H1 (cell line): Measurements from ENCODE around the gene ABCG1. TPM values are rescaled to one million over a fixed set of nuclear protein-coding genes. Genes with fewer than 3 reads are reported as not detected.

ENCODE experiments used
- CTCF ChIA-PET: fragments of 300-600 bp; sonication (Branson Sonifier 250); formaldehyde crosslinking; loops from one replicate; lab custom pipeline; 2021; ENCODE audit not compliant: partially characterized antibody; lab: Charles Lee
- POLR2A ChIA-PET: fragments of 300-600 bp; sonication (Branson Sonifier 250); formaldehyde crosslinking; loops from one replicate; lab custom pipeline; 2021; ENCODE audit warnings: inconsistent platforms; ENCODE audit not compliant: partially characterized antibody; lab: Charles Lee
- DNase-seq, 2 experiments: peaks; one replicate each; pipeline versions ENCODE4 v3.0.0 to v3.0.0-alpha.2; 2010 to 2022; ENCODE audit warnings: low spot score in 2 of 2, low read depth in 1 of 2, mixed read lengths in 1 of 2
- FAIRE-seq: peaks from 2 replicates; lab custom pipeline; 2011; peaks lifted over from hg19 to GRCh38; lab: Jason Lieb, UNC
- H2AFZ ChIP-seq: 2 replicates; pipeline ENCODE4 v1.8.1; 2012; ENCODE audit warnings: low read length, inconsistent platforms
- H2AK5ac ChIP-seq: 2 replicates; pipeline ENCODE4 v1.6.1; 2013; ENCODE audit warnings: low read depth, low read length
- H2BK120ac ChIP-seq: replicated peaks from 2 replicates; pipeline ENCODE3; 2013; ENCODE audit warnings: low read depth, low read length, inconsistent platforms
- H2BK12ac ChIP-seq: 2 replicates; pipeline ENCODE4 v1.6.1; 2013; ENCODE audit warnings: low read depth, low read length
- H2BK15ac ChIP-seq: 2 replicates; pipeline ENCODE4 v1.6.1; 2013; ENCODE audit warnings: low read length
- H2BK20ac ChIP-seq: 2 replicates; pipeline ENCODE4 v1.6.1; 2013; ENCODE audit warnings: low read length
- H2BK5ac ChIP-seq: 2 replicates; pipeline ENCODE4 v1.6.1; 2013; ENCODE audit warnings: low read depth, low read length
- H3K14ac ChIP-seq: 2 replicates; pipeline ENCODE4 v1.6.1; 2013; ENCODE audit warnings: inconsistent platforms; ENCODE audit not compliant: insufficient read length
- H3K18ac ChIP-seq: 2 replicates; pipeline ENCODE4 v1.6.1; 2013; ENCODE audit warnings: low read length; ENCODE audit errors: extremely low read depth
- H3K23ac ChIP-seq: 2 replicates; pipeline ENCODE4 v1.6.1; 2013; ENCODE audit warnings: inconsistent platforms; ENCODE audit not compliant: insufficient read length
- H3K23me2 ChIP-seq: 2 replicates; pipeline ENCODE4 v1.6.1; 2013; ENCODE audit warnings: low read depth, low read length
- H3K27ac ChIP-seq: 2 replicates; pipeline ENCODE4 v1.6.1; 2011; ENCODE audit warnings: low read depth, low read length, inconsistent platforms
- H3K27me3 ChIP-seq, 4 experiments: replicated peaks in 1 of 4; 1 replicate in 1 of 4; 2 replicates in 3 of 4; pipeline versions ENCODE4 v1.6.1 to v1.8.1; 2011 to 2013; ENCODE audit warnings: low read length in 3 of 4, mild to moderate bottlenecking in 3 of 4, inconsistent platforms in 2 of 4, mixed read lengths in 2 of 4, moderate library complexity in 1 of 4; ENCODE audit not compliant: control insufficient read depth in 3 of 4, insufficient read depth in 3 of 4; ENCODE audit errors: extremely low read depth in 1 of 4
- H3K36me3 ChIP-seq, 4 experiments: 2 replicates each; pipeline versions ENCODE4 v1.6.1 to v1.8.1; 2011 to 2013; ENCODE audit warnings: mild to moderate bottlenecking in 4 of 4, low read length in 3 of 4, moderate library complexity in 2 of 4, control low read depth in 1 of 4, inconsistent platforms in 1 of 4; ENCODE audit not compliant: insufficient read depth in 4 of 4, control insufficient read depth in 2 of 4
- H3K4ac ChIP-seq: replicated peaks from 2 replicates; pipeline ENCODE3; 2013; ENCODE audit warnings: low read length, low read depth, mixed read lengths, inconsistent platforms; ENCODE audit not compliant: insufficient read length
- H3K4me1 ChIP-seq, 4 experiments: replicated peaks in 1 of 4; 1 replicate in 1 of 4; 2 replicates in 3 of 4; pipeline versions ENCODE4 v1.6.1 to v1.8.1; 2011 to 2013; ENCODE audit warnings: low read length in 3 of 4, inconsistent platforms in 2 of 4, mixed read lengths in 1 of 4; ENCODE audit not compliant: insufficient read depth in 4 of 4, control insufficient read depth in 3 of 4
- H3K4me2 ChIP-seq, 2 experiments: 2 replicates each; pipeline versions ENCODE4 v1.6.1 to v1.8.1; 2011 to 2013; ENCODE audit warnings: low read depth in 2 of 2, low read length in 2 of 2, control low read depth in 1 of 2, inconsistent platforms in 1 of 2, mild to moderate bottlenecking in 1 of 2; ENCODE audit not compliant: insufficient read depth in 1 of 2
- H3K4me3 ChIP-seq, 4 experiments: fragments of 200-600, 300-600 bp in 1 of 4; sonication (generic), shearing (Covaris generic), sonication (Bioruptor Twin) in 1 of 4; 2 replicates each; pipeline versions ENCODE4 v1.5.1 to v1.8.1; 2011 to 2016; ENCODE audit warnings: low read length in 4 of 4, low read depth in 3 of 4, control low read depth in 2 of 4, inconsistent platforms in 2 of 4, mild to moderate bottlenecking in 2 of 4, mixed read lengths in 1 of 4, moderate library complexity in 1 of 4; ENCODE audit not compliant: insufficient read depth in 2 of 4; ENCODE audit errors: extremely low read depth in 1 of 4
- H3K56ac ChIP-seq: replicated peaks from 2 replicates; pipeline ENCODE3; 2013; ENCODE audit warnings: low read depth, mild to moderate bottlenecking, mixed read lengths, low read length, inconsistent platforms; ENCODE audit not compliant: insufficient read length
- H3K79me1 ChIP-seq: 2 replicates; pipeline ENCODE4 v1.6.1; 2013; ENCODE audit warnings: low read depth, low read length, control low read depth
- H3K79me2 ChIP-seq, 2 experiments: 2 replicates each; pipeline versions ENCODE4 v1.6.1 to v1.8.1; 2012 to 2013; ENCODE audit warnings: low read length in 2 of 2, mild to moderate bottlenecking in 2 of 2, inconsistent platforms in 1 of 2; ENCODE audit not compliant: insufficient read depth in 2 of 2, control insufficient read depth in 1 of 2
- H3K9ac ChIP-seq, 4 experiments: replicated peaks in 1 of 4; 1 replicate in 1 of 4; 2 replicates in 3 of 4; pipeline versions ENCODE4 v1.6.1 to v1.8.1; 2011 to 2013; ENCODE audit warnings: low read depth in 3 of 4, low read length in 3 of 4, control low read depth in 2 of 4, mild to moderate bottlenecking in 2 of 4, moderate library complexity in 2 of 4, inconsistent platforms in 1 of 4; ENCODE audit errors: extremely low read depth in 1 of 4
- H3K9me3 ChIP-seq, 2 experiments: 2 replicates each; pipeline versions ENCODE4 v1.6.1 to v1.8.1; 2012 to 2013; ENCODE audit warnings: mild to moderate bottlenecking in 2 of 2, moderate library complexity in 2 of 2, control low read depth in 1 of 2, inconsistent platforms in 1 of 2, low read depth in 1 of 2, low read length in 1 of 2, mixed read lengths in 1 of 2; ENCODE audit not compliant: insufficient read depth in 2 of 2
- H4K20me1 ChIP-seq, 2 experiments: replicated peaks in 1 of 2; 2 replicates each; pipeline versions ENCODE3 to v1.8.1; 2011 to 2013; ENCODE audit warnings: inconsistent platforms in 2 of 2, low read length in 2 of 2, mild to moderate bottlenecking in 1 of 2; ENCODE audit not compliant: insufficient read depth in 2 of 2, control insufficient read depth in 1 of 2
- H4K5ac ChIP-seq: 2 replicates; pipeline ENCODE4 v1.6.1; 2013; ENCODE audit warnings: low read length, low read depth, mixed read lengths, inconsistent platforms; ENCODE audit not compliant: insufficient read length
- H4K8ac ChIP-seq: 2 replicates; pipeline ENCODE4 v1.8.0; 2013; ENCODE audit warnings: mild to moderate bottlenecking, moderate library complexity, low read length, inconsistent platforms; ENCODE audit not compliant: insufficient read depth; ENCODE audit errors: extremely low read depth
- H4K91ac ChIP-seq: replicated peaks from 2 replicates; pipeline ENCODE3; 2013; ENCODE audit warnings: low read length, mixed read lengths, inconsistent platforms; ENCODE audit not compliant: insufficient read length
- EZH2 ChIP-seq: fragments of 200-600 bp; sonication (generic); IDR thresholded peaks from 2 replicates; pipeline ENCODE4 v1.7.1; 2012; ENCODE audit warnings: low read depth, mild to moderate bottlenecking, moderate library complexity, low read length, inconsistent platforms; ENCODE audit not compliant: severe bottlenecking
- POLR2AphosphoS5 ChIP-seq: IDR thresholded peaks from 2 replicates; pipeline ENCODE4 v1.6.1; 2011; ENCODE audit warnings: low read depth, low read length
- SP2 ChIP-seq: IDR thresholded peaks from 2 replicates; pipeline ENCODE4 v1.6.1; 2012; ENCODE audit warnings: mild to moderate bottlenecking, low read length, inconsistent platforms
- SRF ChIP-seq: IDR thresholded peaks from 2 replicates; pipeline ENCODE4 v1.6.1; 2011; ENCODE audit warnings: mild to moderate bottlenecking, low read depth, low read length, moderate library complexity
- WGBS, 2 experiments: shearing (Covaris generic) in 1 of 2; methylation state at CpG; one replicate each; pipeline versions ENCODE4 v1.1.6 to v1.1.7; 2013 to 2015; ENCODE audit warnings: low lambda C conversion rate in 2 of 2, mixed read lengths in 2 of 2, inconsistent platforms in 1 of 2, low coverage in 1 of 2, missing lambda C conversion rate in 1 of 2; ENCODE audit not compliant: insufficient replicate concordance in 2 of 2, insufficient coverage in 1 of 2, insufficient read length in 1 of 2; ENCODE audit errors: extremely low coverage in 1 of 2, missing lambda C conversion rate in 1 of 2; 5-methylcytosine and 5-hydroxymethylcytosine counted together
- polyA plus RNA-seq, 7 experiments: library from polyadenylated mRNA; depleted of rRNA in 3 of 7; stranded (reverse) in 5 of 7; unstranded in 2 of 7; fragments of >200 nt in 5 of 7; fragments of 200-250 nt in 2 of 7; gene quantifications; 1 replicate in 5 of 7; 2 replicates in 1 of 7; 4 replicates in 1 of 7; pipeline versions ENCODE4 v1.2.1 to v1.2.3, GENCODE V29; 2011 to 2013; ENCODE audit warnings: missing spikeins in 2 of 7, mixed read lengths in 2 of 7
- total RNA-seq: library from RNA; stranded (reverse); fragmentation: NEBNext Ultra II Directional; extraction: Animal tissue kit (Norgen Biotek cat#: 25700); gene quantifications from 2 replicates; pipeline ENCODE4 v1.2.1, GENCODE V29; 2021
- TF ChIP-seq, protein P1 (sequence below): IDR thresholded peaks from 2 replicates; pipeline ENCODE4 v1.6.1; 2011; ENCODE audit warnings: low read length, improper control_type of control experiment

Gene ABCG1
- total and polyA plus RNA-seq, 2 of the 8 experiments (the other 6 are each of a cell fraction or from before 2014, with no cell fraction given) = 2.1 to 4.0 TPM

DNA sequence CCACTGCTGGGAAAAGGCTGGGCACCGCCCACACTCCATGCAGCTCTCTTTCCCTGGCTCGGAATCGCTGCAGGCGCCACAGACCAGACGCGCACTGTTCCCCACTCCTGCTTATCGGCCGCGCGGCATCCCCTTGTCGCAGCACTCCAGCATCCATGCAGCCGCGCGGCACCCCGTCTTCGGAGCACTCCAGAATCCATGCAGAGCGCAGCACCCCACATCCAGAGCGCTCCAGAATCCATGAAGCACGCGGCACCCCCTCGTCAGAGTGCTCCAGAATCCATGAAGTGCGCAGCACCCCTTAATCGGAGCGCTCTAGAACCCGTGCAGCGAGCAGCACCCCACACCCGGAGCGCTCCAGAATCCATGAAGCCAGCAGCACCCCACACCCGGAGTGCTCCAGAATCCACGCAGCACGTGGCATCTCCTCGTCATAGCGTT, 86.8 kb downstream of the ABCG1 start:
- CTCF ChIA-PET = no interaction called here
- no peaks in the 10 kb centered on the region for H3K36me3 ChIP-seq
- no peak overlapping the region for H2BK12ac ChIP-seq
- no peak overlapping the region for H3K56ac ChIP-seq
- H2BK15ac ChIP-seq = no peak overlapping the region
- no peak overlapping the region for H3K23ac ChIP-seq
- no peaks in the 10 kb centered on the region; the same call in 1 of the 2 replicates for H3K23me2 ChIP-seq
- H3K79me1 ChIP-seq = no peaks in the 10 kb centered on the region
- no peak for TF ChIP-seq EZH2
- TF ChIP-seq SP2 = no peak
- TF ChIP-seq POLR2AphosphoS5 = no peak
- TF ChIP-seq, protein P1, sequence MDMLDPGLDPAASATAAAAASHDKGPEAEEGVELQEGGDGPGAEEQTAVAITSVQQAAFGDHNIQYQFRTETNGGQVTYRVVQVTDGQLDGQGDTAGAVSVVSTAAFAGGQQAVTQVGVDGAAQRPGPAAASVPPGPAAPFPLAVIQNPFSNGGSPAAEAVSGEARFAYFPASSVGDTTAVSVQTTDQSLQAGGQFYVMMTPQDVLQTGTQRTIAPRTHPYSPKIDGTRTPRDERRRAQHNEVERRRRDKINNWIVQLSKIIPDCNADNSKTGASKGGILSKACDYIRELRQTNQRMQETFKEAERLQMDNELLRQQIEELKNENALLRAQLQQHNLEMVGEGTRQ = no peak
- TF ChIP-seq SRF = no peak
- no peaks in the 10 kb centered on the region for H4K20me1 ChIP-seq
- H2BK5ac ChIP-seq = no peak overlapping the region
- H4K91ac ChIP-seq = no peak overlapping the region
- no peak overlapping the region for H3K18ac ChIP-seq
- no peak for FAIRE-seq
- H3K4me1 ChIP-seq = peaks cover 0 to 3% (median under 1%) of the 10 kb centered on the region in 4 experiments; a peak in 4 of 7 replicates
- H3K4me2 ChIP-seq = no peak overlapping the region
- no peaks in the 10 kb centered on the region for H3K79me2 ChIP-seq
- no peak overlapping the region for H4K8ac ChIP-seq
- no peak overlapping the region for H2BK120ac ChIP-seq
- no peak overlapping the region for H2BK20ac ChIP-seq
- H3K27ac ChIP-seq = no peak overlapping the region
- H3K4ac ChIP-seq = no peak overlapping the region
- peaks cover 0 to 7% (median 3%) of the 10 kb centered on the region in 4 experiments; a peak in 1 of 7 replicates for H3K27me3 ChIP-seq
- H4K5ac ChIP-seq = no peak overlapping the region
- H3K14ac ChIP-seq = no peak overlapping the region
- H2AFZ ChIP-seq = no peak overlapping the region
- WGBS, 2 experiments = 91% methylated on average over 26 of the region's 33 CpGs; no CpG with 5 or more reads in 1 of the 2 experiments
- POLR2A ChIA-PET = no interaction called here
- H3K9me3 ChIP-seq = no peaks in the 10 kb centered on the region
- H3K4me3 ChIP-seq = no peak overlapping the region
- H3K9ac ChIP-seq = no peak overlapping the region
- H2AK5ac ChIP-seq = no peak overlapping the region
- DNase-seq = no peak
